HEK293T (cell line): Measurements from ENCODE around the gene MED27.
A peak's percentile ranks its signal among the peaks of the same experiment; 100 is the strongest.

Source experiments
- CTCF ChIA-PET: fragments of 350-600 bp; formaldehyde crosslinking; extraction: SDS; loops from one replicate; lab custom pipeline; 2021; ENCODE audit warnings: antibody characterized with exemption, inconsistent platforms; lab: Yijun Ruan, JAX
- POLR2A ChIA-PET: fragments of 350-600 bp; formaldehyde crosslinking; extraction: SDS; loops from one replicate; lab custom pipeline; 2020; ENCODE audit warnings: antibody characterized with exemption, inconsistent platforms; lab: Yijun Ruan, JAX
- DNase-seq: peaks from one replicate; pipeline ENCODE4 v3.0.0; 2012; ENCODE audit warnings: mixed read lengths; ENCODE audit errors: extremely low spot score
- ARNT ChIP-seq: fragments of 450-650 bp; IDR thresholded peaks from 2 replicates; pipeline ENCODE4 v1.6.1; 2017; ENCODE audit warnings: mild to moderate bottlenecking
- BHLHE40 ChIP-seq: fragments of 450-650 bp; IDR thresholded peaks from 2 replicates; pipeline ENCODE4 v1.6.1; 2016; ENCODE audit warnings: mild to moderate bottlenecking, moderate library complexity, borderline replicate concordance
- CTBP1 ChIP-seq: fragments of 450-650 bp; IDR thresholded peaks from 2 replicates; pipeline ENCODE4 v1.6.1; 2016; ENCODE audit warnings: borderline replicate concordance
- ELF4 ChIP-seq: fragments of 450-650 bp; IDR thresholded peaks from 2 replicates; pipeline ENCODE4 v1.6.1; 2017; ENCODE audit warnings: antibody characterized with exemption
- FOXA1 ChIP-seq: fragments of 450-650 bp; IDR thresholded peaks from 2 replicates; pipeline ENCODE4 v1.6.1; 2016; ENCODE audit warnings: mild to moderate bottlenecking
- FOXK2 ChIP-seq: fragments of 450-650 bp; IDR thresholded peaks from 2 replicates; pipeline ENCODE4 v1.6.1; 2016; ENCODE audit warnings: mild to moderate bottlenecking
- FOXM1 ChIP-seq: fragments of 450-650 bp; IDR thresholded peaks from 2 replicates; pipeline ENCODE4 v1.6.1; 2017; ENCODE audit warnings: mild to moderate bottlenecking, borderline replicate concordance
- HDGF ChIP-seq: fragments of 450-650 bp; IDR thresholded peaks from 2 replicates; pipeline ENCODE4 v1.6.1; 2017; ENCODE audit warnings: antibody characterized with exemption, borderline replicate concordance
- L3MBTL2 ChIP-seq: fragments of 450-650 bp; conservative IDR thresholded peaks from 2 replicates; pipeline ENCODE4 v1.6.1; 2016; ENCODE audit warnings: mild to moderate bottlenecking
- NFRKB ChIP-seq: fragments of 450-650 bp; IDR thresholded peaks from 2 replicates; pipeline ENCODE4 v1.6.1; 2016; ENCODE audit warnings: mild to moderate bottlenecking, moderate library complexity
- SP1 ChIP-seq: fragments of 450-650 bp; IDR thresholded peaks from 2 replicates; pipeline ENCODE4 v1.6.1; 2017
- SUZ12 ChIP-seq: fragments of 450-650 bp; IDR thresholded peaks from 2 replicates; pipeline ENCODE4 v1.6.1; 2016; ENCODE audit warnings: mild to moderate bottlenecking
- TARDBP ChIP-seq: fragments of 450-650 bp; IDR thresholded peaks from 2 replicates; pipeline ENCODE4 v1.6.1; 2016
- ZNF384 ChIP-seq: fragments of 450-650 bp; IDR thresholded peaks from 2 replicates; pipeline ENCODE4 v1.6.1; 2016
- TF ChIP-seq, protein P1 (sequence below): fragments of 450-650 bp; IDR thresholded peaks from 2 replicates; pipeline ENCODE4 v1.6.1; 2016

MED27 gene

DNA sequence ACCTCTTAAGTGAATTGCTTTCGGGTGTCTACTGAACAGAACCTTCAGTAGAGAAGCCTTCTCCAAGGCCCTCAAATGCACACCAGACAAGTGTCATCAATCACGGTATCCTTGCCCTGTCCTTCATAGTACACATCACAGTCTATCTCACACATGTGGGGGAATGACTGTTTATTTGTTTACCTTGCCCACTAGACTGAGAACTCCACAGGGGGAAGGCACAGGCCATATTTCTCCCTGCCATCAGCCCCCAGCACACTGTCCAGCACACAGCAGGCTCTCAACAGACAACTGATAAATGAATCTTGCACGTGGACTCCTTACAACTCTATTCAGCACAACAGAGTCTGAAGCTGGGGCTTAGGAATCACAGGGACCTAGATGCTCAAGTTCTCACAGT is 128.5 kb downstream of the MED27 start:
- TF ChIP-seq, protein P1, sequence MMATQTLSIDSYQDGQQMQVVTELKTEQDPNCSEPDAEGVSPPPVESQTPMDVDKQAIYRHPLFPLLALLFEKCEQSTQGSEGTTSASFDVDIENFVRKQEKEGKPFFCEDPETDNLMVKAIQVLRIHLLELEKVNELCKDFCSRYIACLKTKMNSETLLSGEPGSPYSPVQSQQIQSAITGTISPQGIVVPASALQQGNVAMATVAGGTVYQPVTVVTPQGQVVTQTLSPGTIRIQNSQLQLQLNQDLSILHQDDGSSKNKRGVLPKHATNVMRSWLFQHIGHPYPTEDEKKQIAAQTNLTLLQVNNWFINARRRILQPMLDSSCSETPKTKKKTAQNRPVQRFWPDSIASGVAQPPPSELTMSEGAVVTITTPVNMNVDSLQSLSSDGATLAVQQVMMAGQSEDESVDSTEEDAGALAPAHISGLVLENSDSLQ = peak; percentile 93
- TF ChIP-seq CTBP1 = peak; percentile 67; the same call in 1 of the 2 replicates
- no peak for TF ChIP-seq HDGF
- no peak for TF ChIP-seq BHLHE40
- no peak for TF ChIP-seq FOXA1
- no peak for TF ChIP-seq NFRKB
- TF ChIP-seq ELF4 = no peak
- no peak for TF ChIP-seq FOXK2
- TF ChIP-seq SP1 = no peak
- POLR2A ChIA-PET = no interaction called here
- CTCF ChIA-PET = no interaction called here
- DNase-seq = peak; percentile 14

DNA sequence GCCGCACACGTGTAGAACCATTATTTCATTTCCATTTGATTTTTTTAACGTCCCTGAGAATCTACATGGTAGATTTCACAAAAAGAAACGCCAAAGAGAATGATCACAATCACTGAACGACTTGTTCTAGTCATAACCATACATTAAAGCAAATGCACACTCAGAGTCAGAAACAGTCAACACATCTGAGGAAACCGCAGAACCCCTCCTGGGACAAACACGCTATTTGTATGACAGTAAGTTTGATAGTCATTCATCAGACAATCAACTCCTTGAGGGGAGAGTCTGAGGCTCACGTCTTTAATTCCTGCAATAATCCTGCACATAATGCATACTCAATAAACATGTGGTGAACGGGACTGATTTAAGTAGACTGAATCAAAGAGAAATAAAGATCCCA is 129.2 kb downstream of the MED27 start:
- ChIA-PET CTCF (no interaction called here), POLR2A (no interaction called here)
- no peak for DNase-seq
- TF ChIP-seq FOXM1 = no peak

DNA sequence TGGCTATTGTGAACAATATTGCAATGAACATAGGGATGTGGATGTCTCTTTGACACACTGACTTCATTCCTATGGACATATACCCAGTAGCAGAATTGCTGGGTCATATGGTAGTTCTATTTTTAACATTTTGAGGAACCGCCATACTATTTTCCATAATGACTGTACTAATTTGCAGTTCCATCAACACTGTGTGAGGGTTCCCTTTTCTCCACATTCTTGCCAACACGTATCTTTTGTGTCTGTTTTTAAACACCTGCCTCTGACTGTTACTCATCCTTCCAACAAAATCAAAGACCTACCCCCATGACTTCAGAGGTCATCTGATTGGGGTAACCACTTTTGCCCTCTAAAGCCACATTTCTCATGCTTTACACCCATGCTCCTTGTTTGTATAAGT is 133.5 kb downstream of the MED27 start:
- ChIA-PET CTCF (no interaction called here), POLR2A (no interaction called here)
- no peak for DNase-seq
- no peak for TF ChIP-seq TARDBP
- TF ChIP-seq L3MBTL2 = no peak
- TF ChIP-seq FOXK2 = no peak
- no peak for TF ChIP-seq CTBP1
- no peak for TF ChIP-seq NFRKB
- no peak for TF ChIP-seq ZNF384
- no peak for TF ChIP-seq FOXA1
- no peak for TF ChIP-seq SUZ12
- TF ChIP-seq, protein P1 = no peak
- no peak for TF ChIP-seq HDGF

DNA sequence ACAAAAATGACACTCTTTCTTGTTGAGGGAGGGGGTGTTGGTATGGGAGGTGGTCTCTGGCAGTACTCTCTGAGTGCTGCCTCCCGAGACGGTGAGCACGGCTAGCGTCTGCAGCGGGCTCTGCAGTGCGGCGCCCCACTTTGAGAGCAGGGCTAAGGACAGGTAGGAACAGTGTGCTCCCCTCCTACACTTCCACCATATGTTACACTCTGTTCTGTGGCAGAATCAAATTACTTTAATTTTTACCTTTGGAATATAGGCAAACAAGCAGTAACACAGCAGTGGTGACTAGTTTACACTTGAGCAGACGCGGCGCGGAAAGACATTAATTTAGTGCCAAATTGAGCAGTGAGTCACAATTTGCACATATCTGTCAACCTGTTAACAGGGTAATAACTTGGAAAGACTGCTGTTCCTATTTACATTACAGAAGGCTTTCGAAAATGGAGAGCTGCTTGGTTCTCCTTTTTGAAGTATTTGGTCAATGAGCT is 136.3 kb downstream of the MED27 start:
- ChIA-PET POLR2A (no interaction called here), CTCF (no interaction called here)
- no peak for DNase-seq
- no peak for TF ChIP-seq FOXK2
- TF ChIP-seq, protein P1 = 0 out of 2 replicates have a peak, but pooled peaks have one; percentile 14

DNA sequence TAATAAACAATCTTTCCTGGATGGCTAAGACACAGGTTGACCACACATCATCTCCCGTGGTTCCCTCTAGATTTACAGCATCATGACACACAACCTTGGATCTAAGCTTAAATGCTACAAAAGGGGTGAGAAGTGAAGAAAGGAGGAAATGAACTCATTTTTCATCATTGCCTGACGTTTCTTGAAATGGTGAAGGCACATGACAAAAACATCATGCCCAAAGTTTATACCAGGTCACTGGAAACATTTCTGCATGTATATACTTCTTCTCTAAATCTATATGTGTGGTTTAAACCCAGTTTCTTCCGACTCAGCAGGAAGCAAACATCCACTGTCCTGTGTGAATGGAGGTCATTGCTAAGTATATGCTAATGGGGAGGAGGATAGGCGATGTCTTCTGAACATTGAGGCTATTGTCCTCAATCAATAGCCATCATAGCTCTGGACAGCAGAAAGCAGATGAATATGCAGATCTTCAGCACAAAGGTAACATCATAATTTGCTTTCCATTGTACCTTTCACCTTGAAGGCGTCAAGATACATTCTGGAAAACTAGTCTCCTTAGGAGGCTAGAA is 137.4 kb downstream of the MED27 start:
- TF ChIP-seq NFRKB (no peak), L3MBTL2 (no peak), TARDBP (no peak), FOXK2 (no peak), ARNT (no peak), ELF4 (no peak), HDGF (no peak), ZNF384 (no peak), SP1 (no peak)
- POLR2A ChIA-PET = no interaction called here
- CTCF ChIA-PET = no interaction called here
- DNase-seq = no peak

DNA sequence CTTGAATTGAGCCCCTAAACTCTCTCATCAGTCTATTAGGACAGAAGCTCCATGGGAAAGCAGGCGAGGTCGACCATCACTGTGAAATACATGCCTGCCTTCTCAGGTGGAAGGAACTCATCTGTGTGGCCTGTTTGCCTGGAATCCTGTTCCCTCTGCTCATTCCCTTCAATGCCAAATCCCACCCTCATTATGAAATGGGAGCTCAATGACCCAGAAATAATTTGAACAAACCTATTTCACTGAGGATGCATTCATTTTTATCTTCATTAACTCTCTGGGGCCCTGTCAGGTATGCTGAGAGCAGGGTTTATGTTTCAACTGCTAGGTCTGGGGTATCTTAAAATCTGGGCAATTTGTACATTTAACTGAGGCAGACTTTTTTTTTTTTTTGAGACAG is 142.2 kb downstream of the MED27 start:
- TF ChIP-seq HDGF = no peak
- CTCF ChIA-PET = no interaction called here
- POLR2A ChIA-PET = no interaction called here
- DNase-seq = no peak

DNA sequence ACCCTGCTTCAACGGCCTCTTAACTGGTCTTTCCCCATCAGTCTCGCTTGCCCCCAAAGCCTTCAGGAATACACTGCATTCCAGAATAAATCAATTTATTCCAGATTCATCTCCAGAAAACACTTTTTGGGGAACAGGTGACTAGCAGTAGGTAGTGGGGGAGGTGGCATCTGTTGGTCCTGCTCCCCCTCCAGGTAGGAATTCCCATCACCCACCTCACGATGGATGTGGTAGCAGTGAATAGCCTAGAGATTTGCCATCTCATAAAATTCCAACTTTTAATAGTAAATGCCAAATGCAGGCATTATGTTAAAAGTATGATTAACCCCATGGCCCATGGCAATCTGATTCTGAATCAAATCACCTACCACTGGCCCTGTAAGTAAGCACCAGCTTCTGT is 142.7 kb downstream of the MED27 start:
- CTCF ChIA-PET = no interaction called here
- no peak for DNase-seq
- no peak for TF ChIP-seq FOXM1
- TF ChIP-seq FOXA1 = no peak

DNA sequence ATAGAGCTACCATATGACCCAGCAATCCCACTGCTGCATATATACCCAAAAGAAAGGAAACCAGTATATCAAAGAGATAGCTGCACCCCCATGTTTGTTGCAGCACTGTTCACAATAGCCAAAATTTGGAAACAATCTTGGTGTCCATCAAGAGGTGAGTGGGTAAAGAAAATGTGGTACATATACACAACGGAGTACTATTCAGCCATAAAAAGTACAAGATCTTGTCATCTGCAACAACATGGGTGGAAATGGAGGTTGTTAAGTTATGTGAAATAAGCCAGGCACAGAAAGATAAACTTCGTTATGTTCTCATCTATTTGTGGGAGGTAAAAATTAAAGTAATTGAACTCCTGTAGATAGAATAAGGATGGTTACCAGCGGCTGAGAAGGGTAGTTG is 145.0 kb downstream of the MED27 start:
- DNase-seq = no peak
- TF ChIP-seq NFRKB = no peak
- TF ChIP-seq BHLHE40 = no peak
- TF ChIP-seq L3MBTL2 = no peak
- TF ChIP-seq SUZ12 = no peak
- POLR2A ChIA-PET = no interaction called here
- CTCF ChIA-PET = no interaction called here

More for the DNA sequence above, 142.7 kb downstream of the MED27 start:
- POLR2A ChIA-PET = no interaction called here
